Keratinocyte (primary cell): ENCODE data around the gene MVB12B. TPM values are rescaled to one million over a fixed set of nuclear protein-coding genes. Genes with fewer than 3 reads are reported as not detected.

Experiments used
- DNase-seq: peaks from one replicate; pipeline ENCODE4 v3.0.0-alpha.2; 2011; ENCODE audit warnings: low read depth, missing footprints, low spot score
- FAIRE-seq: peaks from 2 replicates; lab custom pipeline; 2011; peaks lifted over from hg19 to GRCh38; lab: Jason Lieb, UNC
- H2AFZ ChIP-seq: 2 replicates; pipeline ENCODE4 v1.6.0; 2012; ENCODE audit warnings: low read length, control low read depth, inconsistent platforms; ENCODE audit not compliant: control insufficient read depth
- H3K27ac ChIP-seq: 2 replicates; pipeline ENCODE4 v1.5.1; 2011; ENCODE audit warnings: low read length; ENCODE audit not compliant: control insufficient read depth, insufficient read depth
- H3K27me3 ChIP-seq: 3 replicates; pipeline ENCODE4 v1.6.0; 2011; ENCODE audit warnings: low read length; ENCODE audit not compliant: control insufficient read depth, insufficient read depth; ENCODE audit errors: extremely low read depth
- H3K36me3 ChIP-seq, 2 experiments: 2 replicates in 1 of 2; 3 replicates in 1 of 2; pipeline ENCODE4 v1.5.1; 2011; ENCODE audit warnings: low read length in 2 of 2, mild to moderate bottlenecking in 1 of 2; ENCODE audit not compliant: control insufficient read depth in 2 of 2, insufficient read depth in 2 of 2; ENCODE audit errors: extremely low read depth in 1 of 2
- H3K4me1 ChIP-seq: 3 replicates; pipeline ENCODE4 v1.5.1; 2011; ENCODE audit warnings: low read length; ENCODE audit not compliant: control insufficient read depth, insufficient read depth; ENCODE audit errors: extremely low read depth
- H3K4me2 ChIP-seq: 3 replicates; pipeline ENCODE4 v1.6.0; 2011; ENCODE audit warnings: low read depth, low read length; ENCODE audit not compliant: control insufficient read depth, insufficient read depth; ENCODE audit errors: extremely low read depth
- H3K4me3 ChIP-seq, 3 experiments: fragments of 200-600 bp in 1 of 3; sonication (generic) in 1 of 3; 2 replicates in 2 of 3; 3 replicates in 1 of 3; pipeline ENCODE4 v1.5.1; 2011 to 2016; ENCODE audit warnings: low read length in 3 of 3, mild to moderate bottlenecking in 3 of 3, control low read depth in 2 of 3, inconsistent platforms in 1 of 3, low read depth in 1 of 3, mixed read lengths in 1 of 3, mixed run types in 1 of 3, moderate library complexity in 1 of 3; ENCODE audit not compliant: control insufficient read depth in 2 of 3, insufficient read depth in 2 of 3; ENCODE audit errors: extremely low read depth in 1 of 3
- H3K79me2 ChIP-seq: 2 replicates; pipeline ENCODE4 v1.6.0; 2012; ENCODE audit warnings: low read length; ENCODE audit not compliant: control insufficient read depth, insufficient read depth
- H3K9ac ChIP-seq: 3 replicates; pipeline ENCODE4 v1.6.0; 2011; ENCODE audit warnings: low read length; ENCODE audit not compliant: control insufficient read depth, insufficient read depth; ENCODE audit errors: extremely low read depth
- H3K9me1 ChIP-seq: 3 replicates; pipeline ENCODE4 v1.6.0; 2011; ENCODE audit warnings: low read length; ENCODE audit not compliant: control insufficient read depth, insufficient read depth; ENCODE audit errors: extremely low read depth
- H3K9me3 ChIP-seq: 2 replicates; pipeline ENCODE4 v1.5.1; 2012; ENCODE audit warnings: low read depth, low read length; ENCODE audit not compliant: control insufficient read depth
- H4K20me1 ChIP-seq: 3 replicates; pipeline ENCODE4 v1.6.0; 2011; ENCODE audit warnings: low read length; ENCODE audit not compliant: control insufficient read depth, insufficient read depth; ENCODE audit errors: extremely low read depth
- CTCF ChIP-seq, 3 experiments: IDR thresholded peaks in 1 of 3; conservative IDR thresholded peaks in 1 of 3; optimal IDR thresholded peaks in 1 of 3; 2 replicates in 2 of 3; 3 replicates in 1 of 3; pipeline versions ENCODE3 to v1.5.1; 2011; ENCODE audit warnings: low read length in 3 of 3, mild to moderate bottlenecking in 3 of 3, moderate library complexity in 2 of 3, control low read depth in 1 of 3, inconsistent platforms in 1 of 3; ENCODE audit not compliant: insufficient read depth in 2 of 3; ENCODE audit errors: extremely low read depth in 1 of 3
- EZH2 ChIP-seq: IDR thresholded peaks from one replicate; pipeline ENCODE4 v1.6.1; 2012; ENCODE audit warnings: inconsistent platforms, mild to moderate bottlenecking, low read length, moderate library complexity
- dilution Hi-C: fragments of 300-500 bp; cut with MboI; formaldehyde crosslinking; loops from one replicate; pipeline ENCODE4 v1.7.0; 2020; ENCODE audit warnings: low sequenced_read_pairs; ENCODE audit not compliant: extremely low pct_ligation_motif_present
- polyA plus RNA-seq, 5 experiments: library from polyadenylated mRNA; depleted of rRNA in 3 of 5; stranded (reverse) in 3 of 5; stranded (forward) in 1 of 5; unstranded in 1 of 5; fragments of >200 nt; gene quantifications; 1 replicate in 1 of 5; 2 replicates in 3 of 5; 3 replicates in 1 of 5; pipeline versions ENCODE4 v1.2.1 to v1.2.3, GENCODE V29; 2011 to 2012; ENCODE audit warnings: missing spikeins in 2 of 5, low read depth in 1 of 5, low replicate concordance in 1 of 5

The MVB12B gene
- polyA plus RNA-seq, 1 donor (not counting 4 experiments of a cell fraction or from before 2014, with no cell fraction given) = 1.2 TPM

DNA sequence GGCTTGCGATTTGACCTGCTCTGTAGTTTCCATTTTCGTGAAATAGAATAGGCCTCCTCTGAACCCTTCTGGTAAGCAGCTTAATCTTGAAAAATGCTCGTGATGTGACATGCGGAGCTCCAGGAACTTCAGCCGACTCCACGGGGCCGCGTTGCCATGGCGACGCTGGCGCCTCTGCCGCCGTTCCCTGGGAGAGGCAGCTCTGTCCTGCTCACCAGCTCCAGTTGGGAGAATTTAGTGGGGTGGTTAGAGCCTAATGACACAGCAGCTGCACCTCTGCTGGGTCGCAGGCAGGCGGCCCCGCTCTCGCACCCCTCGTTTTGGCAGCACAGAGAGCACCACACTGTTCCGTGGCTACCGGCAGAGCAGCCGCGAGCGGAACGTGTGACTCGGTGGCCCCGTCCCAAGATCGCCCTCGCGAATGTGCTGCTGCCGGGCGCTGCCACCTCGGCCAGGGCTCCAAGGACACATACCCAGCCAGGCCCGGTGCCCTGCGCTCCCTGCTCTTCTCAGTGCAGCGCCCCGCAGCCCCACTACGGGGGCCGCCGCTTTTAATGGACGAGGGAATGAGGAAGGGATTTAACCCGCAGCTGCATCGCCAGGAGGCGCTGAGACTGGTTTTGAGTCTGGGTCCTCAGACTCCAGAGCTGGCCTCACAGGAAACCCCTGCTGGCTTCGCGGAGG, 155.9 kb downstream of the MVB12B start:
- no peak overlapping the region for H3K27ac ChIP-seq
- no peak for DNase-seq
- no peak overlapping the region for H3K4me3 ChIP-seq
- no peaks in the 10 kb centered on the region for H3K27me3 ChIP-seq
- H3K4me1 ChIP-seq = no peaks in the 10 kb centered on the region
- dilution Hi-C loops = no loop called here
- TF ChIP-seq EZH2 (no peak), CTCF (optimal IDR thresholded peaks at IDR 0.05 in 1 of 3, IDR thresholded peaks at IDR 0.05 in 1 of 3, conservative IDR thresholded peaks at IDR 0.05 in 1 of 3; ENCODE audit: extremely low read depth in 1 of 3, insufficient read depth in 2 of 3, low read length in 3 of 3) (no peak)
- FAIRE-seq = no peak
- no peak overlapping the region for H3K9ac ChIP-seq
- no peaks in the 10 kb centered on the region for H3K9me3 ChIP-seq
- H3K36me3 ChIP-seq = no peaks in the 10 kb centered on the region
- H2AFZ ChIP-seq = no peak overlapping the region
- H4K20me1 ChIP-seq = no peaks in the 10 kb centered on the region
- no peak overlapping the region for H3K4me2 ChIP-seq
- no peaks in the 10 kb centered on the region for H3K9me1 ChIP-seq
- H3K79me2 ChIP-seq = no peaks in the 10 kb centered on the region

GRCh38 chr9:126483468-126484073, 156.9 kb downstream of the MVB12B start:
- FAIRE-seq (no peak), DNase-seq (no peak)
- Histone ChIP-seq H3K36me3 (no peaks in the 10 kb centered on the region), H3K4me3 (no peak overlapping the region), H4K20me1 (no peaks in the 10 kb centered on the region), H3K9me1 (no peaks in the 10 kb centered on the region), H2AFZ (no peak overlapping the region), H3K27me3 (no peaks in the 10 kb centered on the region), H3K9me3 (no peaks in the 10 kb centered on the region), H3K4me1 (no peaks in the 10 kb centered on the region), H3K9ac (no peak overlapping the region), H3K27ac (no peak overlapping the region), H3K4me2 (no peak overlapping the region), H3K79me2 (no peaks in the 10 kb centered on the region)
- TF ChIP-seq CTCF (optimal IDR thresholded peaks at IDR 0.05 in 1 of 3, IDR thresholded peaks at IDR 0.05 in 1 of 3, conservative IDR thresholded peaks at IDR 0.05 in 1 of 3; ENCODE audit: extremely low read depth in 1 of 3, insufficient read depth in 2 of 3, low read length in 3 of 3) (no peak), EZH2 (no peak)
- dilution Hi-C loops = no loop called here
